ENCODE data around the gene PLXNA4.

The PLXNA4 gene

DNA sequence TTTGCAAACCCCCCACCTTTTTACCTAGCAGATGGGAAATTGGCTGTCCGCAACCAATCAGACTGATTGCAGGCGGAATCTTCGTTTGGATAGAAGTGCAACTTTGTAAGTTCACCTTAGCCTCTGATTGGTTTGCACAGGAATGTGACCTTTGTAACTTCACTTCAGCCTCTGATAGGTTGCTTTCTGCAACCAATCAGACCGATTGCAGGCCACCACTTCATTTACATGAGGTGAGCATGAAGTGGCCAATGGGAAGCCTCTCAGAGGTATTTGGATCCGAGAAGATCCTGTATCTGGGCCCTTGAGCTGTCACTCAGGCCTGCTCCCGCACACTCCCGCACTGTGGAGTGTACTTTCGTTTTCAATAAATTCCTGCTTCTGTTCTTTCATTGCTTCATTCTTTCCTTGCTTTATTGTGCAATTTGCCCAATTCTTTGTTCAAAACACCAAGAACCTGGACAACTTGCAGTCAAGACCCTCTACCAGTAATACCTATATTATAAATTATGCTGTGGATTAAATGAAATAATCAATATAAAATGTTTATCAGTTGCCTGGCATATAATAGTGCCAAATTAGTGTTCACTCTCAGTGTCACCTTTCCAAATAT is 491.4 kb downstream of the PLXNA4 start:
- no peak for DNase-seq

DNA sequence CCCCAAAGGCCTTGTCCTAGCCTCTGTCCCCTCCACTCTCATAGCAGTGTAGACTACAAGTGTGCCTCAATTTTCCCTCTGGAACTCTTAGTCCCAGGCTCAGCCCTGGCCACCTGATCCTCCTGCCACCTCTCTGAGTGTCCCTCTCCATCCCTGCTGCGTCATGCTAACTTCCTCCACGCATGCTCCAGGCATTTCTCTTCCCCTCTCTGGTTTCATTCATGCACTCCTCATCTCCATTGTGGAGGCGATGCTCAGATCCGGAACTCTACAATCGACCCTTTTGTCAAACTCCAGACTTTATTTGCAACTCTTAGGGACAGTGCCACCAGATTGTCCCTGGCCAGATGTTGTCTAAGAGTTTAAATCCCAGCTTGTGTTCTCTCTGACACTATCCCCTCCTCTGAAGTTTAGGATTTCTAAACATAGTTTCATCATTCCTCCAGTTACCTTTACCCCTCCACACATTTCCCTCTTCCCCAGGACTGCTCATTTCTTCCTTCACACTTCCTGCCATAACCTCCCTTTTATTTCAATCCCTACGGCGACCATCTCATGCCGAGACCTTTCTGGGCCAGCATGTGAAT is 492.6 kb downstream of the PLXNA4 start:
- DNase-seq: no peak
- Histone ChIP-seq H3K4me3 (ENCODE audit: low read depth, low read length) (no peak overlapping the region), H3K9me3 (no peaks in the 10 kb centered on the region), H3K4me1 (peaks cover 5% of the 10 kb centered on the region; the same call in 1 of the 2 replicates), H3K27me3 (no peaks in the 10 kb centered on the region), H3K36me3 (no peaks in the 10 kb centered on the region; the same call in 1 of the 2 replicates)
- TF ChIP-seq, protein P1, sequence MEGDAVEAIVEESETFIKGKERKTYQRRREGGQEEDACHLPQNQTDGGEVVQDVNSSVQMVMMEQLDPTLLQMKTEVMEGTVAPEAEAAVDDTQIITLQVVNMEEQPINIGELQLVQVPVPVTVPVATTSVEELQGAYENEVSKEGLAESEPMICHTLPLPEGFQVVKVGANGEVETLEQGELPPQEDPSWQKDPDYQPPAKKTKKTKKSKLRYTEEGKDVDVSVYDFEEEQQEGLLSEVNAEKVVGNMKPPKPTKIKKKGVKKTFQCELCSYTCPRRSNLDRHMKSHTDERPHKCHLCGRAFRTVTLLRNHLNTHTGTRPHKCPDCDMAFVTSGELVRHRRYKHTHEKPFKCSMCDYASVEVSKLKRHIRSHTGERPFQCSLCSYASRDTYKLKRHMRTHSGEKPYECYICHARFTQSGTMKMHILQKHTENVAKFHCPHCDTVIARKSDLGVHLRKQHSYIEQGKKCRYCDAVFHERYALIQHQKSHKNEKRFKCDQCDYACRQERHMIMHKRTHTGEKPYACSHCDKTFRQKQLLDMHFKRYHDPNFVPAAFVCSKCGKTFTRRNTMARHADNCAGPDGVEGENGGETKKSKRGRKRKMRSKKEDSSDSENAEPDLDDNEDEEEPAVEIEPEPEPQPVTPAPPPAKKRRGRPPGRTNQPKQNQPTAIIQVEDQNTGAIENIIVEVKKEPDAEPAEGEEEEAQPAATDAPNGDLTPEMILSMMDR (IDR thresholded peaks at IDR 0.05; ENCODE audit: low read depth, low read length): no peak

More for the DNA sequence above, 491.4 kb downstream of the PLXNA4 start:
- Histone ChIP-seq H3K9me3 (no peaks in the 10 kb centered on the region), H3K36me3 (no peaks in the 10 kb centered on the region; the same call in 1 of the 2 replicates), H3K4me1 (peaks cover 5% of the 10 kb centered on the region; the same call in 1 of the 2 replicates), H3K4me3 (ENCODE audit: low read depth, low read length) (no peak overlapping the region), H3K27me3 (no peaks in the 10 kb centered on the region)
- TF ChIP-seq, protein P1 (IDR thresholded peaks at IDR 0.05; ENCODE audit: low read depth, low read length): no peak

DNA sequence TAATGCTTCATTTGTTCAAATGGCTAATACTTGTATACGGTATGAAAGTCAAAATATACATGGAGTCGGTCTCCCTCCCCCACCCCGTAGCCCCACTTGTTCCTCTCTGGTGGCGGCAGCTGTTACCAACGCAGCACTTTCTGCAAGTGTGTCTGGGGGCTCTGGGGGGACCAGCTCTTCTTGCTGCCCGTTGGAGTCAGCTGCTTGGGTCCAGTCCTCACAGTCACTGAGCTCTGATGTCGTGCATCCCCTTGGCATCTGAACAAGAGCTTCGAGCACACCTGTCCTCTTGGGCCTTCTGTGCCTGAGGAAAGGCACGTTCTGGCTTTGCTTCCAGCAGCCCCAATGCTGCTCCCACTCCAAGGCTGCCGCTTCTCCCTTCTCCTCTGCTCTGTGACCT is 493.1 kb downstream of the PLXNA4 start:
- Histone ChIP-seq H3K27me3 (no peaks in the 10 kb centered on the region), H3K36me3 (no peaks in the 10 kb centered on the region; the same call in 1 of the 2 replicates), H3K9me3 (no peaks in the 10 kb centered on the region), H3K4me1 (peaks cover 5% of the 10 kb centered on the region; the same call in 1 of the 2 replicates), H3K4me3 (ENCODE audit: low read depth, low read length) (no peak overlapping the region)
- TF ChIP-seq, protein P1 (IDR thresholded peaks at IDR 0.05; ENCODE audit: low read depth, low read length): no peak
- no peak for DNase-seq

DNA sequence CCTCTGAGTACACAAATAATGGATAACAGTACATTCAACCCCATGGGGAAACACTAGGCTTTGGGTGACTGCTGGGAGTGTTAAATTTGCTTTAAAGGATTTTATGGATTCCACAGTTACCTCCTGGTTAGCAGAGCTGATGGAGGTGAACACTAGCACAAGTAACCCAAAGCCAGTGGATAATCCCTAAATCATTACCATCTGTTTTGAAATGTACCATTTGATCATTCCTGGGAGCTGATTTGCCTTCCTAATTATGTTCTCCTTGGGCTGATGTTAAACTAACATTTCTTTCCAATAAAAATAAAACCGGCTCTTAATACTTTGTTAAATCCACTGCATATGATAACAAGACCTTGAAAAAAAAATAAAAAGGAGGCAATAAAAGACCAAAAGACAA is 493.9 kb downstream of the PLXNA4 start:
- H3K9me3 ChIP-seq: no peaks in the 10 kb centered on the region
- H3K36me3 ChIP-seq: no peaks in the 10 kb centered on the region; the same call in 1 of the 2 replicates
- no peak overlapping the region for H3K4me3 ChIP-seq (ENCODE audit: low read depth, low read length)
- TF ChIP-seq, protein P1 (IDR thresholded peaks at IDR 0.05; ENCODE audit: low read depth, low read length): no peak
- DNase-seq: no peak
- H3K4me1 ChIP-seq: peaks cover 5% of the 10 kb centered on the region; the same call in 1 of the 2 replicates
- no peaks in the 10 kb centered on the region for H3K27me3 ChIP-seq

DNA sequence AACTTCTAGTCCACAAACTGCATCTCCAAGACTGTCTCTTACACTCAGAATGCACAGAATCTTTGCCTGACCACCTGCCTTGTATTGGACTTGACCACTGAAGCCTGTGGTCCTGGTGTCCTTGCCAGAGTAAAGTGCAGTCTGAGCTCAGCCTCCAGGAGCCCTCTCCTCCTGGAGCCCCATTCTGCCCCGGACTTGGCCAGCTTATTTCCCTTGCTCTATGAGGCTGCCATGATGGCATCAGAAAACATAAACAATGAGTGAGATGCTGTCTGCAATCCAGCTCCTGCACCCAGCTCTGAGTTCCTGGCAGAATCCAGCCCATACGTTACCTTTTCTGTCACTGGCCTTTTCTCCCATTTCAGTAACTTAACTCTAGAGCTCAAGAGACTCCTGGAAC is 494.6 kb downstream of the PLXNA4 start:
- TF ChIP-seq, protein P1 (IDR thresholded peaks at IDR 0.05; ENCODE audit: low read depth, low read length): no peak
- Histone ChIP-seq H3K4me3 (ENCODE audit: low read depth, low read length) (no peak overlapping the region), H3K9me3 (no peaks in the 10 kb centered on the region), H3K36me3 (no peaks in the 10 kb centered on the region; the same call in 1 of the 2 replicates), H3K27me3 (no peaks in the 10 kb centered on the region), H3K4me1 (peaks cover 5% of the 10 kb centered on the region)
- no peak for DNase-seq
